ENCODE measurements around the gene DNAAF8.
A peak's percentile ranks its signal among the peaks of the same experiment; 100 is the strongest.
"Not testable (repeated sequence)": the region's sequence is repeated elsewhere in the genome, so short reads cannot be mapped to it uniquely, and the experiment has no call there.

The DNAAF8 gene

GRCh38 chr16:4724661-4725270, 9.6 kb upstream of the DNAAF8 start:
- no peak for DNase-seq

- no peak for DNase-seq
Measured at GRCh38 chr16:4726616-4727015, 7.7 kb upstream of the DNAAF8 start.

GRCh38 chr16:4728676-4729075, 5.7 kb upstream of the DNAAF8 start:
- no peak for DNase-seq

- no peak for DNase-seq
Measured at GRCh38 chr16:4729876-4730275, 4.5 kb upstream of the DNAAF8 start.

- no peak for DNase-seq
Measured at GRCh38 chr16:4733211-4733742, 1.1 kb upstream of the DNAAF8 start.

GRCh38 chr16:4733747-4734062, 632 bp upstream of the DNAAF8 start:
- DNase-seq: no peak

- peak; percentile 82 for DNase-seq
Measured at GRCh38 chr16:4734730-4735535, 596 bp downstream of the DNAAF8 start.

- DNase-seq: no peak
Measured at GRCh38 chr16:4736546-4736945, 2.2 kb downstream of the DNAAF8 start.

GRCh38 chr16:4737545-4737944, 3.2 kb downstream of the DNAAF8 start:
- DNase-seq: no peak

GRCh38 chr16:4738370-4738769, 4.0 kb downstream of the DNAAF8 start:
- DNase-seq: not testable (repeated sequence)

- no peak for DNase-seq
Measured at GRCh38 chr16:4743226-4743878, 9.0 kb downstream of the DNAAF8 start.

GRCh38 chr16:4744555-4745273, 10.4 kb downstream of the DNAAF8 start:
- no peak for DNase-seq

- DNase-seq: no peak
Measured at GRCh38 chr16:4745274-4745569, 10.9 kb downstream of the DNAAF8 start.

GRCh38 chr16:4746215-4746614, 11.9 kb downstream of the DNAAF8 start:
- no peak for DNase-seq

GRCh38 chr16:4746991-4747574, 12.7 kb downstream of the DNAAF8 start:
- no peak for DNase-seq

- no peak for DNase-seq
Measured at GRCh38 chr16:4747906-4748681, 13.8 kb downstream of the DNAAF8 start.

GRCh38 chr16:4748682-4749411, 14.5 kb downstream of the DNAAF8 start:
- DNase-seq: no peak

- no peak for DNase-seq
Measured at GRCh38 chr16:4749700-4750257, 15.4 kb downstream of the DNAAF8 start.

GRCh38 chr16:4750896-4751295, 16.6 kb downstream of the DNAAF8 start:
- DNase-seq: no peak

- no peak for DNase-seq
Measured at GRCh38 chr16:4752351-4753100, 18.2 kb downstream of the DNAAF8 start.

- DNase-seq: no peak
Measured at GRCh38 chr16:4753227-4753626, 18.9 kb downstream of the DNAAF8 start.

Data from NCI-H345 (cell line).